Cerebellar nuclear complex (tissue), 1 donor: ENCODE measurements around the gene PEAK3.

ENCODE experiments used
- DNase-seq, 2 experiments: peaks; one replicate each; lab custom pipeline; 2025; lab: John Stamatoyannopoulos, UW

The PEAK3 gene, protein sequence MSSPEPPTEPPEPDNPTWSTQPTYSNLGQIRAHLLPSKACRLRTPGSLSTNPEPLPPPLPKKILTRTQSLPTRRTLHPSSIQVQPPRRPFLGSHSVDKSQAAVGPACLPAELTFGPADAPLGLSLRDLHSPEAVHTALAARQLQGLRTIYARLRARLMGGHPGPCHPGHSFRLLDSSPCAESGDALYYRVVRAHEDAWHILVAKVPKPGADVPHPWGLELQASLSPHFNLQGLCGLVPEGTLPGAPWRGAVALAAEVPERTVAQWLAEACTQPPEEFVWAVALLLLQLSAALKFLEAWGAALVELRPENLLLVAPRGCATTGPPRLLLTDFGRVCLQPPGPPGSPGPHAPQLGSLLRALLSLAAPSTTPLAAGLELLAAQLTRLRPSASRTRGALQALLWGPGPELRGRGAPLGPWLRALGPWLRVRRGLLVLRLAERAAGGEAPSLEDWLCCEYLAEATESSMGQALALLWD

DNA sequence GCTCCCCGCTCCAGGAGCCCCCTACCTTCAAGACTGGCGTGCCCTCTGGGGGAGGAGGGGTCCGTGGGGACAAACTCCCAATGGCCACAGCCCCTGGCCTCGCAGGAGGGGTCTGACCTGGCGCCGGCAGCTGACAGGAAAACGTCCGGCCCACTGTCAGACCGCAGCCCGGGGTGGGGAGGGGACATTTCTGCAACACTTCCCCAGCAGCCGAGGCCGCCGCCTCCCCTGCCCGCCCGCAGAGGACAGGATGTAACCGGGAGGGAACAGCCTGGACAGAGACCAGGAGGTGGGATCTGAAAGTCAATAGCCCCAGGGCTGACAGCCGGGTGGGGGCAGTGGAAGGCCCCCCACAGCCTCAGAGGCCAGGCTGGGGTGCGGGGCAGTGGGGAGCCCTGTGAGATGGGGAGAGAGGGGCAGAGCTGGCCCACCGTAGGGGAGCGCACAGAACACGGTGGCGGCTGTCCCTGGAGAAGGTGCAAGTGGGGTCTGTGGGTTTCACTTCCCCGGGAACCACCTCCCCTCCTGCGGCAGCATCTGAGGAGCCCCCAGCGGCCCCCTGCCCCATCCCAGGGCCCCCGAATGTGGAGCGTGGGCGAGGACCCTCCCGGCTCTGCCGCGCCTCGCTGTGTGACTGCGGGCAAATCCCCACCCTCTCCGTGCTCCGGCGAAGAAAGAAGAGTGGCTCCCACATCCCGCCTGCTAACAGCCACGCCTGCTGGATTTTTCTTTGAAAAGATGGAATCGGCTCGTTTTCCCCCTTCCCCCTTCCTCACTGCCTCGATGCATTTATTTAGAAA, at the start of gene PEAK3:
Gene PEAK3, minus strand, starts transcription at position 114 of the 800 bp plus-strand sequence. CDS start 1,244 bp downstream, outside the sequence.
- no peak for DNase-seq

DNA sequence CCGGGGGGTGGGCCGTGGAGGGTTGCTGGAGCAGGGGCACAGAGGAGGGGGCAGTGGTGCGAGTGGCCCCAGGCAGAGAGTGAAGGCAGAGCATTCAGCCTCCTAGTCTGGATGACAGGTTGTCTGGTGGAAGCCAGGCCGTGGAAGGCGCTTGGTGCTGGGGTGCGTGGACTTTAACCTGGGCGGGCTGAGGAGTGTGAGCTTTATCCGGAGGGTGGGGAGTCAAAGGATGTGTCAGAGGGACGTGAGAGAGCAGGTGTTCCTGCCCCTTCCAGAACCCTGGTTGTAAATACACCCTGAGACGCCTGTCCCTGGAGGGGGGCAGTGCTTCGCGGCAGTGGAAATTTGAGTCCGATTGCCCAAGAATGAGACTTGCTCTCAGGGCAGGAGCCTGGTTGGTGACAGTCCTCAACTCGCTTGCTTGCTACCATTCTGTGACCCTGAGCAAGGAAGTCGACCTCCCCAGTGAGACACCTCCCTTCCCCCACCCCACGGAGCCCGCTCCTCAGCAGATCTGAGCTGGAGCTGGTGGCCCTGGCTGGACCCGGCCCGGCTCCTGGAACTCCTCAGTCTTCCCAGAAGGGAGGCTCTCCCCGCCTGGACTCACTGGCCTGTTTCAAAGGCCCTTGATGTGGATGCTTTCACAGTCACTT, 48.8 kb upstream of the PEAK3 start:
- no peak for DNase-seq

DNA sequence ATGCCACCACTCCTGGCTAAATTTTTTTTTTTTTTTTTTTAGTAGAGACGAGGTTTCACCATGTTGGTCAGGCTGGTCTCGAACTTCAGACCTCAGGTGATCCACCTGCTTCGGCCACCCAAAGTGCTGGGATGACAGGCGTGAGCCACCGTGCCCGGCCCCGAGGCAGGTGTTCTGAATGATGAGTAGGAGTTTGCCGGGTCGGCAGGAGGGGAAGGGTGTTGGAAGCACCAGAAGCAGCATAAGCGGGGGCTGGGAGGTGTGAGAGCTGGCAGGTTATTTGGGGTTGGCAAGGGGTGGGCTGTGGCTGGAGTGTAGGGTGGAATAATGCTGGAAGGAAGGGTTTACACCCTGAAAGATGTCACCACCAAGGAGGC, 48.3 kb upstream of the PEAK3 start:
- DNase-seq = no peak

DNA sequence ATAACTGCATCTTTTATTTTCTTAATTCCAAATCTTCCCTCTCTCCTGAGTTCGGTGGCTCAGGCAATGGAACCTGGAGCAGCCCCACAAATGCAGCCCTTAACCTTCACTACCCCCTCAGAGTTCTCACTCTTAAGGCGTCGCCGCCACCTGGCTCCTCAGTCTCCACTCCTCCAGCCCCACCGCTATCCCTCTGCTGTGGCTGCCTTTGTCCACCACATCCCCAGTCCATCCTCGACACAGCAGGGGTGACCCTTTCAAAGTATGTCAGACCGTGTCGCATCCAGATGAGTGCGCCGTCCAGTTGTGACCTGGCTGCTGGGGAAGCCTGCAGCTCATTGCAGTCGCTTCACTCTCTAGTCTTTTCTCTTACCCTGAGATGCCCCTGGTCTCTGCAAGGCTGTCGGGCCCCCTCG, 47.5 kb upstream of the PEAK3 start:
- no peak for DNase-seq

DNA sequence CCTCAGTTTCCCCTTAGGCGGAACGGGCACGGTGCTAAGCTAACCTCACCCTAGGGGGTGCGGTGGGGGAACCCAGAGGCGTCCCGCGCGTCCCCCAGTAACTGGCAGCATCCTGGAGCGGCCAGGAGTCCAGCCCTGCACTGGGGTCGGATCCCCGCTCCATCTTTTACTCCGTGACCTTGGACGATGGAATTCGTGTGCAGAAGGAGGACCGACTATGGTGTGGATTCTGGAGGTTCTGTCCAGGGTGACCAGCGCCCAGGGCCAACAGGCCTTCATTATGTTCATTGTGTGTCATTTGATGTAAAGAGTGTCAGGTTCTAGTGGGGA, 47.1 kb upstream of the PEAK3 start:
- DNase-seq = no peak

DNA sequence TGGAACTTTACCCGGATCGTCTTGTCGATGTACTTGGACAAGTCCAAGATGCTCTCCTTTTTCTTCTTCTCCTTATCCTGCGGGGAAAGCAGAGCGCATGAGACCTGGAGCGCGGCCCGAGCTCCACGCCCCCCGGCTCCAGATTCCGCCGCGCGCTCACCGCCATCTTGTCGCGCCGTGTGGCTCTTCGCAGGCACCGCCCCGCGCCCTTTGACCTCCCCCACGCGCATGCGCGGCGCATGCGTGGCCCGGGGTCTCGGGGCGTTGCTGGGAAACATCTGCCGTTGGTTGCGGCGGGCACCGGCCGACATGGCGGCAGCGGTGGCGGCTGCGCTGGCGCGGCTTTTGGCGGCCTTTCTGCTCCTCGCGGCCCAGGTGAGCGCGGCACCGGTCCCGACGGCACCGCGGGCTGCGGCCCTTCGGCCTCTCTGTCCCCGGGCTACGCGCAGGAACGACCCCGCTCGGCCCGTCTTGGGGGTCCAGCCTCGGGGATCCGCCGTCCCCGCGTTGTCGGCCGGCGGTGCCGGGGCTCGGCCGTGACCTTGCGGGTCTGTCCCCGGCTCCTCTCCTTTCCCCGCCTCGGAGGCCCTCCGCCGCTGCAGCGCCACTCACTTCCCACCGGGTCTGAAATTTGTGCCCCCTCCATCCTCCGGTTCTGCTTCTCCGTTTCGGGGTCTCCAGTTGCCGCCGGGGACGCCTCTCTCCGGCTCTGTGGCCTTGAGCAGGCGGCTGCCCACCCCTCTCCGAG, 46.6 kb upstream of the PEAK3 start, which contains the start of the genes LSM7 and SPPL2B:
Gene LSM7, minus strand, starts transcription at position 186 of the 748 bp plus-strand sequence. Its CDS starts 20 bp downstream, at position 166.
Gene SPPL2B, plus strand, starts transcription at position 284 of the 748 bp plus-strand sequence. Its CDS starts 26 bp downstream, at position 310.
- DNase-seq = no peak

DNA sequence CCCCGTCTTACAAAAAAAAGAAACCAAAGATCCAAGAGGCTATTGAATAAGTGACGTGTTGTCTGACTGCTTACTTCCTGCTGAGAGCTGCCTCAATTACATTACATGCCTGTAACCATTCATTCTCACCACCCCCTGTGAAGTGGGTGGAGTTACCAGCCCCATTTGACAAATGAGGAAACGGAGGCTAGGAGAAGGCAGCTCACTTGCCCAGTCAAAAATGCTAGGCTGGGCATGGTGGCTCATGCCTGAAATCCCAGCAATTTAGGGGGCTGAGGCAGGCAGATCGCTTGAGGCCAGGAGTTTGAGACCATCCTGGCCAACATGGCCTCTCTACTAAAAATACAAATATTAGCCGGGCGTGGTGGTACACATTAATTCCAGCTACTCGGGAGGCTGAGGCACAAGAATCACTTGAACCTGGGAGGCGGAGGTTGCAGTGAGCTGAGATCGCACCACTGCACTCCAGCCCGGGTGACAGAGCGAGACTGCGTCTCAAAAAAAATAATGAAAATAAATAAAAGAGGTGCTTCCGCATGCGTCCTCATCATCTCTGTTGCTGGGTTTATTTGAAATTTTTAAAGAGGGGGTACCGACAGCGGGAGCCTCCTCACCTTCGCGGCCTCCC, 45.9 kb upstream of the PEAK3 start:
- no peak for DNase-seq

DNA sequence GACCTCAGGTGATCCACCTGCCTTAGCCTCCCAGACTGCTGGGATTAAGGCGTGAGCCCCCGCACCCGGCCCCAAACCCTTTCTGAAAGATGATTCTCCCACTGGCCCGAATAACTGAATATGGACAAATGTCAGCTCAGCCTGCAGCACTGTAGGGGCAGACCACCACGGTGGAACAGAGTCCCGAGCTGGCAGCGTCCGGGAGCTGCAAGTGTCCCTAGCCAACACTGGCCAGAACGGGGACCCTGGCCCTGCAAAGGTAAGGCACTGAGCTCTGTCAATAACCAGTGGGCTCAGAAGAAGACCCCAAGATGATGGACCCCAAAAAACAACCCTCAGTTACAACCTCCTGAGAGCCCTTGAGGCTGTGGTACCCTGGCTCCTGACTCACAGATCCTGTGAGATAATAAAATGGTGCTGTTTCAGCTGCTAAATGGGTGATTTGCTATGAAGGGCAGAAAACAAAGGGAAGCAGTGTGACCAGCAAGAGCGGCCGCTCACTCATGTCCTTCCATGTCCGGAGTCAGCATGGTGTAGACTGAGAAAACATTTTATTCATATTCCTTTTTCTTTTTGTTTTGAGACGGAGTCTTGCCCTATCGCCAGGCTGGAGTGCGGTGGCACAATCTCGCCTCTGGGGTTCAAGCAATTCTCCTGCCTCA, 44.9 kb upstream of the PEAK3 start:
- DNase-seq = no peak

DNA sequence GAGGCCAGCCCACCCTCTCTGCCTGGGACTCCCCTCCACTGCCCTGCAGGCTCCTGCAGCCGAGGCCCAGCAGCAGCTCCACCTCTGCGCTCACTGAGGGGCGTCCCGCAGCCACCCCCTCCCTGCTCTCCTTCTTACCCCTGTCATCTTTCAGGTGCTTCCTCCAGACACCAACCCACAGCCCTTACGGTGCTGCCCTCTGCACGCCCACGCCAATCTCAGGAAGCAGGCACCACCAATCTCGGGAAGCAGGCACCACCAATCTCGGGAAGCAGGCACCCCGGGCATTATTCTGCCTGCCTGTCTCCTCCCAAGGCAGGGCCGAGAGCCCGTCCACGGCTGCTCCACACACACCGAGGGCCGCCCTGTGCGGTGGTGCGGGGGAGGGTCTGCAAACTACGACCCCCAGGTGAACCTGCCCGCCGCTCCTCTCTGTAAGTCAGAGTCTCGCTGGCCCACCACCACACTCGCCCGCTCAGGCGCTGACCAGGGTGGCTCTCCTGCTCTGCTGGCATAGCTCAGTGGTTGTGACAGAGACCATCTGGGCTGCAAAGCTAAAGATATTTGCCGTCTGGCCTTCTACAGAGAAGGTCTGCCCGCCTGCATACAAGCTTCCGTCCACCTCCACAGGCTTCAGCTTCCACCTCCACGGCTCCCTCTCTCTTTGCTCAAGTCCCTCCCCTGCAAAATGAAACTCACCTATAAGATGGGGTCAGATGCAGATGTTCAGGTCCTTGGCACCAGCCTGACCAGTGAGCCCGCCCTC, 43.5 kb upstream of the PEAK3 start:
- peak; percentile 27 to 43 for DNase-seq

DNA sequence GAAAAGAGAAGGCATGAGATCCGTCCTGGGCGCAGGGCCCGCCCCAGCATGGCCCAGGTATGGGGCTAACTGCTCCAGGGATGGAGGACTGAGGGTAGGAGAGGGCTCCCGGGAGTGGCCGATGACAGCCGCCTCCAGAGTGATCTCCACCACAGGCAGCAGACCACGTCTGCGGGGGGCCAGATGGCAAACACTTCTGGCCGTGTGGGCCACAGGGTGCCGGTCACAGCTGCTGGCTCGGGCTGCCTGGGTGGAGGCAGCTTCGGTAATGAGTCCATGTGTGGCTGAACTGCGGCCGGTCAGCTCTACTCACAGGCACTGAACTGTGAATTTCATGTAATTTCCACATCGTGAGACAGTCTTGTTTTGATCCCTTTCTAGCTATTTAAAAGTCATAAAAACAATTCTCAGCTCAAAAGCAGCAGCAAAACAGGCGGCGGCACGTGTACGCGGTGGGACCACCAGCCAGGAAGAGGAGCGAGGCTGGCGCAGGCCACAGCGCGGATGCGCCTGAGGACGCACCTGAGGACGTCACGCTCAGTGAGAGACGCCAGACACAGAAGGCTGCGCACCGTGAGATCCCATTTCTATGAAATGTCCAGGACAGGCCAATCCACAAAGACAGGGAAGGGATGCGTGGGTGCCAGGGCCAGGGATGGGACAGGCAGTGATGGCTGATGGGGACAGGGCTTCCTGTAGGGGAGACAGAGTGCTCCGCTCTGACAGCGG, 42.4 kb upstream of the PEAK3 start:
- DNase-seq = peak in 1 of 2 experiments; percentile 38

DNA sequence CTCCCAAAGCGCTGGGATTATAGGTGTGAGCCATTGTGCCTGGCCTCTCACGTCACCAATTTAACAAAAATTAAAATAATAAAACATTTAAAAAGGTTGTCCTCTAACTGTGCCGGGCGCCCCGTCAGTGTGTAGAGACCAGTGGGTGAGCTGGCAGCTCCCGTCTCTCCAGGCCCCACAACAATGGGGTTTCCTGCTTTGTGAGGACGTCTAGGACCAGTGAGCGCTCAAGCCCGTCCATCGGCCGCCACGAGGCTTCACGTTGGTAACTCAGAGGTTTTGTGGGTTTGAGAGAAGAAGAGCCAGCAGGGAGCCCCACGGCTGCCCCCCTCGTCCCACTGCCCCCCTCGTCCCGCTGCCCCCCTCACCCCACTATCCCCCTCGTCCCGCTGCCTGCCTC, 41.7 kb upstream of the PEAK3 start:
- no peak for DNase-seq

DNA sequence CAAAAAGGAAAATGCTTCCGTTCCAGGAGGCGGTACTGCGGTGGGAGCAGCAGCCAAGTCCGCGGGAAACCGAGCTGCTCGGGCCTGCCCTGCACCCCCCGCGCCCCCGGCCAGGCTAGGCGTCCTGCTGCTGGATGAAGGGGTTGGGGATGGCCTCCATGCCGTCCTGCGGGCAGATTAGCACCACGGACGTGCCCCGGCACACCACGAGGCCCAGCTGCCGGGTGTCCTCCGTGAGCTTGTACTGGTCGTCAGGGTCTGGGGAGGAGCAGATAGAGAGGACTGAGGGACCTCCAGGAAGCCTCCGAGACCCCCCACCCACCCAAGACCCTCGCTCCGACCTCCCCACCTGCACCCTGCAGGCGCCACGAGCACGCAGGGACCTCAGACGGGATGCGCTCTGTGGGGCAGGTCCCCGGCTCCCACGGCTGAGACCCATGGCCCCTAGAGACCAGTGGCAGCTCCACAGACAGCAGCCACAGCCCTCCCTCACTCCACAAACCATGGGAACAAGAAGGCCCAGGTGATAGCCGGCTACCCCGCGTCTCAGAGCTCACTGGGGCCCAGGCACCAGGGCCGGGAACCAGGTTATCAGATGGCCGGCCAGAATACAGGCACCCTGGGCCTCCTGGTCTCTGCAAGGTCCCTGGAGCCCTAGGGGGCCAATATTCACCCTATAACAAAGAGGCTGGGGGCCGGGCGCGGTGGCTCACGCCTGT, 39.7 kb upstream of the PEAK3 start:
- no peak for DNase-seq

DNA sequence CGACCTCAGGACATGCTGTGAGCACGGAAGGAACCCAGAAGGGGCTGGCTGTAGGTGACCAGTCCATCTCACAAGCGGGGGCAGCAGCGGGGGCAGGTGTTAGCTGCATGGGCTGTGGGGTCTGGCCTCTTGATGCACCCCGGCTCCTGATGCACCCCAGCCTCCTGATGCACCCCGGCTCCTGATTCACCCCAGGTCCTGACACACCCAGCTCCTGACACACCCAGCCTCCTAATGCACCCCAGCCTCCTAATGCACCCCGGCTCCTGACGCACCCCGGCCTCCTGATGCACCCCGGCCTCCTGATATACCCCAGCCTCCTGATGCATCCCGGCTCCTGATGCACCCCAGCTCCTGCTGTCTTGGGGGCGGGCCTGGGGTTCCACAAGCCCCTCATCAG, 39.0 kb upstream of the PEAK3 start:
- no peak for DNase-seq

DNA sequence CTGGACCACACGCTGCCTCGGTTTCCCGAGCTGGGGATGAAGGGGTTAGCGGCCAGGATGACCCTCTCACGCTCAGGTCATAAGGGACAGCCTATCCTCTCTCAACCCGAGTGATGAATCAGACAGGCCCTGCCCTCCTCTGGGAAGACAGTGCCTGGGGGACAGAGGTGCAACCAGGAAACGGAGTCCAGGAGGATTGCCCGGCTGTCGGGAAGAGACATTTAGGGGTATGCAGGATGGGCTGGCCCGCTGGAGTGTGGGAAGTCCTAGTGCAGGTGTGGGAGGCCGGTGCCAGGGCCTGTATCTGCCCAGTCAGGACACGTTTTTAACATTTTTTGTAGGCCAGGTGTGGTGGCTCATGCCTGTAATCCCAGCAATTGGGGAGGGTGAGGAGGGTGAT, 38.1 kb upstream of the PEAK3 start:
- DNase-seq = no peak

DNA sequence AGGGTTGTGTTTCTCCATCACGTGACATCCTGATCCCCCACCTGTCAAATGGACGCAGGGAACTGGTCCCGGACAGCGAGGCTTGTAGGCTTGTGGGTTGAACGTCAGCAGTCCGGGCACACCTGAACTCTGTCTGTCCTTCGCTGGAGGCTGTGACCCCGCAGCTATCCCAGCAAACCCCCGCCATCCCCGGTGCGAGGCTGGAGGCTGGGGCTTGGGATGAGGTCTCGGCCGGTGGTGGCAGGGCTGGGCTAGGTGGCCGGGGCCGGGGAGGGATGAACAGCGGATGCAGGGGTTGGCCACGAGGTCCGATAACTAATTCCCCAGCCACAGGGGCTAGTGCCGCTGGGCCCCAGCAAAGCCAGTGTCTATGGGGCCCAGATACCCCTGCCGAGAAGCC, 37.6 kb upstream of the PEAK3 start:
- DNase-seq = no peak

DNA sequence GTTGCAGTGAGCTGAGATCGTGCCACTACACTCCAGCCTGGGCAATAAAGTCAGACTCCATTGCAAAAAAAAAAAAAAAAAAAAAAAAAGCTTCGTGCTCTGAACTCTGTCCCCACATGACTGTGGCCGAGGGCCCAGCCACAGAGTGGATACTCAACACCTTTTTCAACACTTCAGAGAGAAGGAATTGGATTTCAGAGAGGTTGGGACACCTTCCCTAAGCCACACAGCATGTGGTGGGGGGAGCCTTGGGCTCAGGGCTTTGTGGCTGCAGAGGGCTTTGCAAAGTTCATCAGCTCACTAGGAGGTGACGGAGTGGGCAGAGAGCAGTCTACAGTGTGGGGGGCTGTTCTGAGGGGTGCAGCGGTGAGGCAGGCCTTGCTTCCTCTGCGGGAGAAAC, 36.9 kb upstream of the PEAK3 start:
- no peak for DNase-seq

DNA sequence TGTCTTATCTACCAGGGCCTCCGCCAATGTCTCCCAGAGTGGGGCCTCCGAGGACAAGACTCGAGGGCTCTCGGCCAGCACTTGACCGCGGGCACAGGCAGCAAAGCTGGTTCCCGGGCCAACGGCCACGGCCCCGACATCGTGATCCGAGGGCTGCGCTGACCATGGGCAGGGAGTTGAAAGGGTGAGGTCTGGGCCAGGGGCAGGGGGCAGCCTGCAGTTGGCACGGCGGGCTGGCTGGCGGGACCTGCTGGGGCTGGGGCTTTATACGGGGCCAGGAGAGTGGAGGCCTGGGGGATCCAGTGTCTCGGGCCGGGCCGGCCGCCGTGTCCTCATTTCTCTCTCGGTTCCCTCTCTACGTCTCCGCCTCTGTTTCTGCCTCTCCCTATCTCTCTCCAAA, 35.8 kb upstream of the PEAK3 start:
- no peak for DNase-seq

DNA sequence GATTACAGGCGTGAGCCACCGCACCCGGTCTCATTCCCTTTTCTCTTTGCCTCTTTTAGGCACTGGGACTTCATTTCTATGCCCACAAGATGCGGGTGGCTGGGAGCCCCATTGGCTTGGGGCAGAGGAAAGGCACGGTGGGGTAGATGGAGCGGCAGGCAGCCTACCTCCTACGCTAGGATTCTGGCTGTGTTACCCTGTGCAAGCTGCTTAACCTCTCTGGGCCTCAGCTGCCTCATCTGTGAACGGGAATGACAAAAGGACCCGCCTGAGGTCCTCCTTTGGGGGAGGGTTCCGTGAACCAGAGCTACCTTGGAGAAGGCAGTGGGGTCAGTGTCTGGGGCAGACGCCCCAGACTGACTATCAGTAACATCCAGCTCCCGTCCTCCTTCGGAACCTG, 35.3 kb upstream of the PEAK3 start:
- no peak for DNase-seq
